SKM-1 treated with dmso at 0.1 percent for 144 hours (cell line): ENCODE data around the gene PRKG1.
"Not testable (repeated sequence)": the region's sequence is repeated elsewhere in the genome, so short reads cannot be mapped to it uniquely, and the experiment has no call there.

Experiments used
- DNase-seq: peaks from one replicate; lab custom pipeline; 2025; ENCODE audit not compliant: unreplicated experiment; lab: John Stamatoyannopoulos, UW

Gene PRKG1

GRCh38 chr10:51371743-51372142, 297.5 kb downstream of the PRKG1 start:
- no peak for DNase-seq

DNA sequence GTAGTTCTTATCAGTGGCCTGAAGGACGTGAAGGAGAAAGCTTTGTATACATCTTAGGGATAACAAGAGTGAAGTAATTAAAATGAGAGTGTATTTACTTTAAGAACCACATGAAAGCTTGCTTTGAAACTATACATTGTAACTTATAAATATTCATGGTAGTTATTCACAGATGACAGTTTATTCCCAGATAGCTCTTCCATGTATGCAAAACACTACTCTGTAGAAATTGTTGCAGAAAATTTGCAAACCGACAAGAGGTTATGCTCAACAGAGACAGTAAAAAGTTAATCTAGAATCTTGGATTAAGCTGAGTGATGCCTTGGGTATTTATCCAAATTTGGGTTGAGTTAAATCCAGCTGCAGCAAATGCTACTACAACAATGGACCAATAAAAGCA, 301.5 kb downstream of the PRKG1 start:
- no peak for DNase-seq

- no peak for DNase-seq
Observed at GRCh38 chr10:51377070-51377931, 303.0 kb downstream of the PRKG1 start.

DNA sequence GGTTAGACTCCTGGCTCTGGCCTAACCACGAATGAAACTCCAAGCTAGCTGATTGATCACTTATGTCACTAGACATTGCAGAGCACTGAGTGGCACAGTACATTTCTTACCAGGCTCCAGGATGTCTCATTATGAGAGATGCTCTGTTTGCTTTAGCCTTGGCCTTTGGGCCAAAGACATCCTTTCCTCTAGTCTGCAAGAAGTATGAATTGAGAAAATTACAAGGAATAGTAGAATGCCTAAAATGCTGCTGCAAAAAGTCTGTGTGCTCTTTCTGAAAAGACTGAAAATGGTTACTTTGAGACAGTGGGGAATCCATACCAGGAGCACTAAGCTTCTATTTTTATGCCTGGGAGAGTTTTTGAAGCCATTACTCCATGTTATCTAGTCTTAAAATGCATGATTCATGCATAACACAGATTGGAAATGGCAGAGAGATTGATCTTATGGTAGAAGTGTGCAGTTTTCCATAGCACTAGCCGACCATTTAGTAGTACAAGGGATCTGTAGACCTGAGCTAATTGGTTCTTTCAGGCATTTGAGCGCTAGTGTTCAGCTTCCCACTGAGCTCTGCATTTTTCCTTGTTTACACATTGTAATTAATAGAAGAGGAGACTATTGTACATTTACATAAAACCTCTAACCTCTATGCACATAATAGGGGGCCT, 303.8 kb downstream of the PRKG1 start:
- no peak for DNase-seq

DNA sequence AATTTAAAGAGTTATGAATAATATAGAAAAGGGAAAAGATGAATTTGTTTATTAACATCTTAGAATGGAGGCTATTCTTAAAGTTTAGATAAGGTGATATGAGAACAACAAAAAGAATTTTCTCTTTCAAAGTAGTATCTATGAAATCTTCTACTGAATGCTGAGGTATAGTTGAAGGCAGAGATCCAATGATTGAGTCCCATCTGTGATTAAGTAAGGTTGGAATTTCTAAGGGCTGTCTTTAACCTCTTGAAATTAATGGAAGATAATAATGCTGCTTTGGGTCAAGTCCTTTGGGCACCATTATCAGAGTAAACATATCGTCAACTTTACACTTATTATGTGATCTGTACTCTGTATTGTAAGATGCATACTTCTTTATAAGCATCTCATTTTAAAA, 307.9 kb downstream of the PRKG1 start:
- no peak for DNase-seq

GRCh38 chr10:51384971-51385370, 310.7 kb downstream of the PRKG1 start:
- DNase-seq, result no peak

DNA sequence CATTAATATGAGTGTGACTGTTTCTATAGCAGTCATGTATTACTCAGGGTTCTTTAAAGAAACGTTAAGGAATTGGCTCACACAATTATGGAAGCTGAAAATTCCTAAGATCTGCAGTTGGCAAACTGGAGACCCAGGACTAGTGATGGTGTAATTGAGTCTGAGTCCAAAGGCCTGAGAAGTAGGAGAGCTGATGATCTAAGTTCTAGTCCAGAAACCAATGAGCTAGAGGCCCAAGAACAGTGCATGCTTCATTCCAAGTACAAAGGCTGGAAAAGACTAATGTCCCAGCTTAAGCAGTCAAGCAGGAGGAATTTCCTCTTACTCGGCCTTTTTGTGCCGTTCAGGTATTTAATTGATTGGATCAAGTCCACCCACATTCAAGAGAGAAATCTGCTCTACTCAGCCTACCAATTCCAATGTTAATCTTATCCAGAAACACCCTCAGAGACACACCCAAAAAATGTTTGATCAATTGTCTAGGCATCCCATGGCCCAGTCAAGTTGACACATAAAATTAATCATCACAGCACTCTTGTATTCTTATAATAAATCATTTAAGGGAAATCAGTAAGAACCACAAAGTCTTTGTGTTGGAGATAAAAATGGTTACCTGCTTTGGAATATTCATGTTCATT, 312.1 kb downstream of the PRKG1 start:
- no peak for DNase-seq

DNA sequence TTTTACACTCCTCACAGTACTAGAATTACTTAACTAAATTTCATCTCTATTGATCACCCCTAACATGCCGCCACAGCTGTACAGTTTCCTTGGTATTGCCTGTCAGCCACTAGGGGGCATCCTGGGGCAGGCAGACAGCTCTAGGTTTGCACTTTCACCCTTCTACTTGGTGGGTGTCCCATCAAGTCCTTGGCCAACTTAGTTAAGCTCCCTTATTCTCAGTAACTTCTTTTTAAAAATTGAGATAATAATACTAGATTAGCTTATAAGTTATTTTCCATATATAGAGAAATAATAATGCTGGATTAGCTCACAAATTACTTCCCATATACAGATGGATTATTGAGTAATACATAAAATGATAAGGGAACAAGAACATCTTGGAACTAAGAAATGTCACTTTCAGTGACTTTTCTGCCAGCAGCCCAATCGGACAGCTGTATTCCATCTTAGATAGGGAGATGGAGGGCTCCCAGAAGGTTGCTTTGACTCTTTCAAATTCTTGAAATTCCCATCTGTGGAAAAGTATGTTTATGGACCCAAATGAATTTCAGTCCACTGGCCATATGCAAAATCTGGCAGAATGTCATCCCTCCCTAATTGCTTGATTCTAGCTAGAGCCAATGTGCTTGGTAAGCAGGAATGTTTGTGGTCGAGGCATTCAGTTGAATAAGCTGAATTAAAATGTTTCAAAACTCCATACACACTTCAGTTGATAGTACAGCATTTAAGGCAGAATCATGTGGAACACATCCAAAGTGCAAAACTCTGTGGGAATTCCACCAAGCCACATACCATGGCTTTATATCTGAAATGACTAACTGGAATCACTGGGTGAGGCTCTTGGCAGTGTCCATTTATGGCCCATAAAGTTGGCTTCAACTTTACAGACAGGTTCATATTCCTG, 315.4 kb downstream of the PRKG1 start:
- DNase-seq, result peak; percentile 26

GRCh38 chr10:51393006-51393405, 318.7 kb downstream of the PRKG1 start:
- not testable (repeated sequence) for DNase-seq

DNA sequence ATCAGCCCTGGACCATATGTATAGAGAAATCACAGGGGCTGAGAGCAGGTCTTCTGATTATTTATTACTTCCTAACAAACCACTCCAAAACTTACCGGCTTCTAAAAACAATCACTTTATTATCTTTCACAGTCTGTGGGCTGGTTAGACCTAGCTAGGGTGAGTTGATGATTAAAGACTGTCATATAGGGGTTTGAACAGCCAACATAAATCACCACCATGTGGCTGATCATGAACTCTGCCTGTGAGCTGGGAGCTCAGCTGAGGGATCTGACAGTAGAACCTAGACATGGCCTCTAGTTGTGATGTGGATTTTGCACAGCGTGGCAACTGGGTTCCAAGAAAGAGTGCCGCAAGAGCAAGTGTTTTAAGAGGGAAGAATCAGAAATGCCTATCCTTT, 319.8 kb downstream of the PRKG1 start:
- DNase-seq, result no peak

GRCh38 chr10:51397244-51397643, 323.0 kb downstream of the PRKG1 start:
- no peak for DNase-seq

DNA sequence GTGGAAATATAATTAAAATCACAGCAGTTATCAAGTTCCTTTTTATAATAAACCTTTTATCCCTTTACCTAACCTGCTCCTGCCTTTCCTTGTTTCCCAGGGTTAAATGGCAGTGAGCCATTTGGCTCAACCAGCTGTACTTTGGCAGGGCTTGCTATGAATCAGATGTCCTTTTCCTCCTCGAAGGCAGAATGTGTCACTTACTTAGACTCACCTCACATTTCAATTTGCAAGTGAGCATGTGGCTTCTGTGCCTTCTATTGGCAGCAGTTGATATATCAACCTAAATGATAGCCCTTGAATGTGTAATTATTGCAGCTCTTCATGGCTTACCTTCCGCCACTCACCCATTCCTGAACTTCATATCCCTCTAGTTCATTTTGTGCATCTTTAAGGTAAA, 323.4 kb downstream of the PRKG1 start:
- no peak for DNase-seq

- DNase-seq, result no peak
Observed at GRCh38 chr10:51399840-51400239, 325.6 kb downstream of the PRKG1 start.

DNA sequence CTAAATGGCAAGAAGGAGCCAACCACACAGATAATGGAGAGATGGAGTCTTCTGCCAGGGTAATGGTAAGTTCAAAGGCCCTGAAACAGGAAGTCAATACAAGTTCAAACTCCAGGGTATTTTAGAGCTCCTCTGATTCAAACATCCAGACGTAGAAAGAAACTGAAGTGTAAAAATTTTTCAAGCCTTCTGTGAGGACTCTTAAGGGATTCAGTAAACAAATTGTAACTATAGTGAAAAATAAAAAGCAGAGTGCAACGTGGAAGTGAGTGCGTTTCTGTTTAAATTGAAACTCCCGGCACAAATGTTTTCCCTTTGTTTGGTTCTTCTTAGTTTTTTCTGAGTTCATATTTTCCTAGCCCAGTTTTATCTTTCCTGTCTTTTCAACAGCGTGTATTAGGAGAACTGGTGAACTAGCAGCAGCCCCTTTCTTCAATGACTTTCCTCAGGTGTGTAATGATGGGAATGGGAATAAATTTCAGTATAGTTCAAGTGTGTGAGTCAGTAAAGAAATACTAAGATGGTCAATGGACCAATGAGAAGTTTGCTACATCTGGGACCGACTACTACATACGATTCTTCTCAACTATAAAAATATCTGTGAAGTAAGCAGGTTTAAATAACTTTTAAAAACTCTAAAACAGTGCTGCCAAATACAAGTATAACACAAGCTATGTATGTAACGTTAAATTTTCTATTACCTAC, 326.3 kb downstream of the PRKG1 start:
- DNase-seq, result no peak

GRCh38 chr10:51403521-51403920, 329.2 kb downstream of the PRKG1 start:
- no peak for DNase-seq

DNA sequence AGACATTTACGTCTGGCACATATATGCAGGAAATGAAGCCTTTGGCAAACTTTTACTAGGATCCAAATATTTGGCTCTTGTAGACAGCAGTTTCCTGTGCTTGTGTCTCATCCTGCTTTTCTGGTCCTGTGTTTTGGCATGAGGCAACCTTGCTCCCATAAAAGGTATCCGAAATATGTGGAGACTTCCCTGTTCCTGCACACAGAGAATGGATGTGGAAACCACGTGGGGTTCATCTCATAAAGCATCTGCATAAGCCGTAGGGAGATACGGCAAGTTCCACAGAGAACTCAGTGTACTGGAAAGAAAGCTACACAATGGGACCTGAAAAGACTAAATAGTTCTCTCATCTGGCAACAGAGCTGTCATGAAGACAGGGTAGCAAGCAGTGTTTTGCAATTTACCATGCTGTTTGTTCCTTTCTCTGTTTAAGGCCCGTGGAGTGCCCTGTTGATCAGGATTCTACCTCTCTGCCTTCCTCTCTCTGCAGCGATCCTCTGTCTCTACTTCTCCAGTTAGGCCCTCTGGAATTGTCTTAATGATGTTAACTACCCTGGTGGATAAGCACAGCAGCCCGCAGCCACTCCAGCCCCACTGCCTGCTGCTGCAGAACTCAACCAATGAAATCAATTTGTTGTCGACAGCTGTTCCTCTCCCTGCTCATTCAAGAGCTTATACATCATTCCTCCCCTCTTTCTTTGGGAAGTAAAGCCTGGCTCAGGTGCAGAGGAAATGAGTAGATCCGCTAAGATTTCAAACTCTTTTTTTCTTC, 331.5 kb downstream of the PRKG1 start:
- DNase-seq, result no peak

- DNase-seq, result no peak
Observed at GRCh38 chr10:51406581-51406980, 332.3 kb downstream of the PRKG1 start.

DNA sequence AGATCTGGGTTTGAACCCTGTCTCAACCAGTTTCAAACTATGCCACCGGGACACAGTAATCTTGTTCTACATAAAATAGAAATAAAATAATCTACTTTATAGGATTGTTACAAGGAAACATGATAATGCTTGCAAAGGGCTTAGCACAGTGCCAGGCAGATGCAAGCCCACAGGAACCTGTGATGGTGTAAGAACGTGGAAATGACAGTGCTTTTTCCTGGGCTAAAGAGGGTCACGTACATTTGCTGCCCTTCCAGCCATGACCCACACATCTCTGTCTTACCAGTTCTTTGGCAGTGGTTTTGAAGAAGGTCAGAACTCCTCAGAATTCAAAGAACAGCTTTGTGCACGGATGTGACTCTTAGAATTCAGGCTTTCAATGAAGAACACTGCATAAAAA, 342.2 kb downstream of the PRKG1 start:
- DNase-seq, result no peak

- DNase-seq, result no peak
Observed at GRCh38 chr10:51419196-51420093, 345.2 kb downstream of the PRKG1 start.
